NCI-H2107 (cell line): ENCODE measurements around the gene F8.
"Not testable (repeated sequence)": the region's sequence is repeated elsewhere in the genome, so short reads cannot be mapped to it uniquely, and the experiment has no call there.

Source experiments
- DNase-seq: peaks from one replicate; lab custom pipeline; 2025; lab: John Stamatoyannopoulos, UW

The F8 gene

DNA sequence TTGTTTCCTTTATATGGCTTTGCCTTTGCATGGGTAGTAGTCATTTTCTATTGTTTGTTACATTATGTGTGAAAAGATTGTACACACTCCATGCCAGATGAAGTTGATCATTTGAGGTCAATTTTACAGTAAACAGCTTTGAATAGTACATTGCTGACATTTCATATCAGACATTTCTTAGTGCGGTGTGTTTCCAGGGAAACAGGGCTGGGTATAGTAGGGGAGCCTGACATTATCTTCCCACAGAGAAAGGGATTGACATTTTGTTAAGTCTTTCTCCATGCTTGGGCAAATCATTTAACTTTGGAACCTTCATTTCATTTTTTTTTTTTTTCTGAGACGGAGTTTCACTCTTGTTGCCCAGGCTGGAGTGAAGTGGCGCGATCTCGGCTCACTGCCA lies 9.1 kb upstream of the F8 start:
- DNase-seq, result no peak

GRCh38 chrX:155028877-155029291 lies 6.4 kb upstream of the F8 start:
- no peak for DNase-seq

- no peak for DNase-seq
Observed at GRCh38 chrX:155028129-155028528, 5.6 kb upstream of the F8 start.

DNA sequence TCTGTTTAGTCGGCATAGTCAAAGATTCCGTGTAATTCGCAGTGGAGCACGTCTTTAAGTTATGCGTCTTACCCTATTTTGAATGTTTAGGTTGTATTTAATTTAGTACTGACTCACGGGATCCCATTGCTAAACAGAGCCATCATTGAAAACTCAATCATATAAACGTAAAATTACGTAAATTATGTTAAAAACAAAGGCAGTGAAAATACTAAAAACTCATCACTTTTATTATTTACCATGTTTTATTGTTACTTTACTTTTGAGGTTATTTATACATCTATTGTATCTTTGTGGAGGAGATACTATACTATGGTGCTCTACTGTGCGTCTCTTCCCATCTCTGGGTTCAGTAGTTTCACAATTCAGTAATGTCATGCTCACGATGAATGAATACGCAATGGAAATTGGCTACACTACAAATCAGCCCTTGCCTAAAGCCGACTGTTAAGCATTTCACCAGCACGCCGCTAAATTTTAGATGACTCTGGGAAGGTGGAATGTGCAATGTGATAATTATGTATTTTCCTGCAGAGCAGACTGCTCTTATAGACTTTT lies 5.1 kb upstream of the F8 start:
- no peak for DNase-seq

GRCh38 chrX:155026727-155027508 lies 4.4 kb upstream of the F8 start, which contains the start of gene FUNDC2:
TSS of gene FUNDC2 (plus strand) at chrX:155026844. CDS start at chrX:155026939, 95 bp downstream.
- DNase-seq, result peak; percentile 95

GRCh38 chrX:155026420-155026726 lies 3.9 kb upstream of the F8 start:
- DNase-seq, result no peak

- DNase-seq, result no peak
Observed at GRCh38 chrX:155023907-155024833, 1.6 kb upstream of the F8 start.

DNA sequence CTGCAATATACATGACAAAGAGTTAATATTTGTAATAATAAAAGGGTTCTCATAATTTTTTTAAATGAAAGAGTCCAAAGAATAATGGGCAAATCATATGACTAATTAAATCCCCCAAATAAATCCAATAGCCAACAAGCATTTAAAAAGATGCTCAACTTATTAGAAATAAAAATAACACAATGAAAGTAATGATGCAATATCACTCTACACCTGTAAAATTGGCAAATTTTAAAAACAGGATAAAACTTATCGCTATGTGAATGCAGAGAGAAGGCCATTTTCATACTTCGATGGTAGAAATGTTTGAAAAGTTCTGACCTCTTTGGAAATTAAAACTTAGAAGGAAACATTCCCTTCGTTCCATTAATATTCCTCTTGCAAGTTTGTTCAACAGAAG lies 1.9 kb downstream of the F8 start:
- DNase-seq, result no peak

DNA sequence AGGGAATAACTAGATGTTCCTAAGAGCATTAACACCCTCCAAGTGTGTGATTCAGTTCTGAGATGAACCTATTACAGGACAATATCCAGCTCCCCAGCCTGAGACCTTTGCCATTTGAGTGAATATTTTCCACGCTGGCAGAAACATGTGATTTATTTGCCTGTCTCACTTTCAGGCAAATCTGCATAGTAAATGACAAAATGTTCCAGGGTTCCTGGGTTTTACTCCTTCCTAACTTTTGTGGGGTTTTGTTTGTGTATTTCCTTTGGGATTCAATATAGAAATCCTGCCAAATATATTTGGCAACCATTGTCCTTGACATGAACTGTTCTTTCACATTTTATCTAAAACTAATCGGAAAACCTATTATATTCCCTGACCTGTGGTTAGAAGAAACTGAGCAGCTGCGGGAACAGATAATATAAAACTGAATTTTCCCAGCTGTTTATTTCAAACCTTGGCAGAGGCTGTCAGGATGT lies 12.5 kb downstream of the F8 start:
- DNase-seq, result no peak

- DNase-seq, result not testable (repeated sequence)
Observed at GRCh38 chrX:155008578-155008977, 13.9 kb downstream of the F8 start.

- not testable (repeated sequence) for DNase-seq
Observed at GRCh38 chrX:155006913-155007671, 15.4 kb downstream of the F8 start.

DNA sequence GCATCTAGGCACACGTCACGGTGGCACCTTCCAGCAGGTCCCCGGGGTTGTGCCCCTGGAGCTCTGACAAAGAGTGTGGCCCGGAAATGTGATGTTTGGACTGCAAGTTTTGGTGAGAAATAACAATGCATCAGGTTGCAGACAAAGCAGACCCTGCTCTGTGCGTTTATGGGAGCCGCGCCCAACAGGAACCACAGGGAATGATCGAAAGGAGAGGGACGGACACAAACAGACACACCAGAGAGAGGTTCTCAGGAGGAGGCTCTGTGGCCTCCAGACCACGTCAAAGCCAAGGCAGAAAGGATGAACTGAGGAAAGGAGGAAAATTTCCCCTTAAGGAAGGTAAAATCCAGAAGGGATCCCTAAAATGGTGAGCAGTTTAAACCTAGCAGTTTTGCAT lies 16.1 kb downstream of the F8 start:
- DNase-seq, result not testable (repeated sequence)

DNA sequence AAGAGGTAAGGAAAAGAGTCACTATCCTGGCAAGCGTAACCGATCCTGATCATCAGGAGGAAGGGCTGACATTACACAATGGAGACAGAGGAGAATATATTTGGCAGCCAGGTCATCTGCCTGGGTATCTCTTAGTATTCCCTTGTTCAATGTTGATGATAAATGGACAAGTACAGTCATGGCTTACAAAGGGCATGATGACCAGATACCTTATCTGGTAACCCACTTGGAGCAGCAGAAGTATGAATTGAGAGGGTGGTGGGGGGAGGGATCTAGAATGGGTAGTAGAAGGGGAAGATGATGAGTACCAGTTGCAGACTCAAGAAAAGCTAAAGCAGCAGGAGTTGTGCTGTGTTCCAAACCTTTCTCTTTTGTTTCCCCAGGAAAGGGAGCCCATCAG lies 17.3 kb downstream of the F8 start:
- no peak for DNase-seq

GRCh38 chrX:155001873-155002272 lies 20.6 kb downstream of the F8 start:
- DNase-seq, result no peak

GRCh38 chrX:155000841-155001240 lies 21.7 kb downstream of the F8 start:
- no peak for DNase-seq

DNA sequence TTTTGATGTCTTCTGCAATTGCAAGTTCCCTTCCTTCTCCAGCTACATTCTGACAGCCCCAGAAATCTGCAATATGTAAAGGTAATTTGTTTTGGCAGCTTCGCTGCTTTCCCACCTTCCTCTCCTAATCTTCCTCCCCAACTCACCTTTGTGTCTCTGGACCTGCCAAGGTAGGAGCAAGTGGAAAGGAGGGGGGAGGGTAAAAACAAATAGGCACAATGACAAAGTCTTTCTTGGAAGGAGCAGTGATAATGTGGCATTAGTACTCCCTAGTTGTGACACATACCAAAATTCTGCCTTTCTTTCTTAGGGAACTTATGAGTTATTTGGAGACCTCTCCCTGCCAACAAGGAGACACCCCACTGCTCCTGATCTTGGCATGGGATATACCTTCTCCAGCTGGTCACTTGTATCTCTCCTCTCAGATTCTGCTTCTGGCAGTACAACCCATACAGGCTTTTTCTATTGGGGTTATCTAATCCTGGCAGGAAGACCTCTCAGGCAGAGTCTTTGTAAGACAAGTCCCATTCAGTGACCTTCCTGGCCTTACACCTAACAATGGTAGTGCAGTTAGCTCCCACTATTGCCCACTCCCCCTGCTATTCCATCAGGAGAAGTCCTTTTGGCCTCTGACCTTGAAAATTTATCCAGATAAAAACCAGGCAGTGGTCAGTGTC lies 24.2 kb downstream of the F8 start:
- DNase-seq, result no peak

DNA sequence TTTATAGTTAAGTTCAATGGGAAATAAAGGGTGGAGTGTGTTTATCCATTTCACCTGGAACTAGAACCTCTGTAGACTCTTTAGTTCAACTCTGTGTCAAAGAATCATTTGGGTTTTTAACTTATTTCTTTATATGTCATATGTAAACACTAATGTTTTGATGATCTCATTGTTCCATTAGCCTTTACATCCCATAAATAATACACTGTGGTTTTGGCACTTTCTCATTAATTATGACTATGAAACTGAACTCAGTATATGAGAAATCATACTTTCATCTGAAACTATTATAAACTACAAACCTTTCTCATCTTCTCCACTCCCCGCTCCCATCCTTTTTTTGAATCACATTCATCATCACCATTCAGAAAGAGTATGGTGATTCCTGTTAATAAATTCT lies 31.0 kb downstream of the F8 start:
- no peak for DNase-seq

DNA sequence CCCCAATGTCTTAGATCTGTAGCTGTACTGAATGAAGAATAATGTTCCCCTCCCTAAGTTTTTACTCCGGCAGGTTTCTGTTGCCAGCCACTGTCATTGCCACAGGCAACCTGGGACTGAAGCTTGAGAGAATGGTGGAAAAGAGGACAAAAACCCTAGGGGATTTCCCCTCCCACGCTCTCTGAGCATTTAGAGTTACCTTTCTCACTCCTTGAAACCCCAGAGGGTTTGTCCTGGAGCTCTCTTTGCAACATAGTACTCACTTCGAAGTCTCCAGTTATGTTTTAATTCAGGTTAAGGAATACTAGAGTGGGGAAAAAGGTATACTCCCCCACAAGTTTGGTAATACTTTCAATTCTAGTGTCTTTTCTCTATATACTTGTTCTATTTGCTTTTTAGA lies 31.5 kb downstream of the F8 start:
- DNase-seq, result no peak

- DNase-seq, result no peak
Observed at GRCh38 chrX:154990496-154990895, 32.0 kb downstream of the F8 start.

GRCh38 chrX:154988719-154989118 lies 33.8 kb downstream of the F8 start:
- no peak for DNase-seq

GRCh38 chrX:154987940-154988339 lies 34.6 kb downstream of the F8 start:
- DNase-seq, result no peak
